ENCODE data around the gene CTAG2. TPM values are rescaled to one million over a fixed set of nuclear protein-coding genes. Genes with fewer than 3 reads are reported as not detected.
"Not testable (repeated sequence)": the region's sequence is repeated elsewhere in the genome, so short reads cannot be mapped to it uniquely, and the experiment has no call there.

The CTAG2 gene
- polyA plus RNA-seq (ENCODE audit: insufficient read length in 4 of 4): not detected

DNA sequence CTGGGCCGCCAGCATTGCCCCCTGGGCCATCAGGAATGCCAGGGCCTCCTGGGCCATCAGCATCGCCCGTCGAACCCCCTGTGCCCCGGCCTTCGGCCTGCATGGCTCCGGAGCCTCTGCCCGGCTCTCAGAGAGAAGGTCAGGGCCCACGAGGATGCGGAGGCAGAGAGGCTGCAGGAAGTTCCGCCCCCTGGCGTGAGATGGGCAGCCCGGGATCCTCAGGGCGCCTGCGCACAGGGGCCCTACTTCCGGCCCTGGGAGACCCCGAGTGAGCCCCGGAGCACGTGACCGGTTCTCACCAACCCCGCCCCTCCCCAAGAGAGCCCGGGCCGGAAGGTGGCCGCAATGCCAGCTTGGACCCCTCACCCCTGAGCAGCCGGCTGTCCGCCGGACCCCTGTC lies at the start of gene CTAG2:
CTAG2 (minus strand) TSS at position 167 of the 400 bp plus-strand sequence; CDS start at position 103, 64 bp downstream.
- not testable (repeated sequence) for DNase-seq (ENCODE audit: low read depth in 4 of 4, low spot score in 3 of 4)

DNA sequence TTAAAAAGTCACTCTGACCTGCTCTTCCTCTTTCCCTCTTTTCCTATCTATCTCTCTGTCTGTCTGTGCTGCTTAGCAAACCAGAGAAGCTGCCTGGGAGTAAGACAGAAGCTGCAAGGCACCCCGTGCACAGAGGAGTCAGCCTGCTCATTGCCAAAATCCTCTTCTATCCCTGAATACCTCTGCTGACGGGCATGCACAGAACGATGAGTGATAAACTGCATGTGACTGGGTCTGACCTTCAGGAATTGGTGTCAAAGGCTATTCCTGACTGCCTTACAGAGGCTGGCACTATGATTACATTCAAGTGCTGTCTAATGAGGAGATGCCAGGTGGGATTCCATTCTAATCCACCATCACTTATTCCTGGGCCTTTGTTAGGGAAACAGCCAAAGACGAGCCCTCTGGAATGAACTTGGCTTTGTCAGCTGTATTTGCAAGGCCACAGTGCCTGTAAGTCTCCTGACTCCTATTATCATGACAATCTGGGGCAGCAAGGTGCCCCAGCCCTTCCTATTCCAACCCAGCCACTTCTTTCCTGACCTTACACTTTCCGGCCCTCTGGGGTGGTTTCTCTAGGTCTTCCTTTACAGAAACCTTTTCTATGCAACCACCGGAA lies 45.4 kb upstream of the CTAG2 start:
- no peak for DNase-seq (ENCODE audit: low read depth in 4 of 4, low spot score in 3 of 4)

DNA sequence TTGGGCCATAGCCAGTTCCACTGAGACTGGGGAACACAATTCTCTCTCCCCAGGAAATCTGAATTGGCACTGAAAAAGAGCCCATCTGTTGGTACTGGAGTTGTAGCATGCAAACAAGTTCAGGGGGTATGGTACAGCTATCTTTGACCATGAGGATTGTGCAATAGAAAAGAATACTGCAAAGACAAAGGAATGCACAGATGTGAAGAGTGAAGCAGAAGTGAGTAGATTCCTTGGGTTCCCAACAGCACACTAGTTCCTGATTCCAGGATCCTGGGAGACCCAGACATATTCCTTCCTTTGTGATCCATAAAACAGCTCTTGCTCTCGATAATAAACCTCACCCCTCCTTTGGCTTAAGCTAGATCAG lies 43.3 kb upstream of the CTAG2 start:
- no peak for DNase-seq (ENCODE audit: low read depth in 4 of 4, low spot score in 3 of 4)

DNA sequence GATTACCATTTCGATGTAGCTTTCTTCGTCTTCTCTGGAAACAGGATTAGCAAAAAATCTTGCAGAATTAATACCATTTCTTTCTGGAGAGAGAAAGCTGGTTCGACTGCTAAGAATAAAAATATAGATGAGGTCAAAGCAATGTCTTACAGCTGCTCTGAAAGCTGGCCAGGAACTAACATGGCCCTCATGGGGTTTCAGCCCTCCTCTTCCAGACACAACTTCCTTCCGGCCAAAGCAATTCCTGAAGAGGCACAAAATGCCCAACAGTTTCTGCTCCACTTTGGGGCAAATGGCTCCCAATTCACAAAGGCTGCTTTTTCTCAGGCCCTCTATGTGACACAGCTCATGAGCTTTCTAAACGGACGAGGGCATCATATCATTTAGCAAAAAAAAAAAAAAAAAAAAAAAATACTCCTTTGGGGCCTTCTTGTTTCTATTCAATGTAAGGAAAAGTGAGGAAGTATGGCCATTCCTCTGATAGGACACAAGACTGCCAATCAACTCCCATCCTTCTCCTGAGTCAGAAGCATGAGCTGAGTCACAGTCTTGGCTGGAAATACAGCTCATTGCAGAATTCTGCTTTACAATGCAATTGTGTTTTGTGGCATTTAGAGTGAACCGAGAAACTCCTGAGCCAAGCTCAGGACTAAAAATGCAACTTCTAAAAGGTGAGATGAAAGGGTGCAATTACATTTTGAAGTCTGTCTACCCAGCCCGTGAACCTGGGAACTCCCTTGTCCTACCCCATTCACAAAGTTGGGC lies 42.7 kb upstream of the CTAG2 start:
- DNase-seq (ENCODE audit: low read depth in 4 of 4, low spot score in 3 of 4): no peak

DNA sequence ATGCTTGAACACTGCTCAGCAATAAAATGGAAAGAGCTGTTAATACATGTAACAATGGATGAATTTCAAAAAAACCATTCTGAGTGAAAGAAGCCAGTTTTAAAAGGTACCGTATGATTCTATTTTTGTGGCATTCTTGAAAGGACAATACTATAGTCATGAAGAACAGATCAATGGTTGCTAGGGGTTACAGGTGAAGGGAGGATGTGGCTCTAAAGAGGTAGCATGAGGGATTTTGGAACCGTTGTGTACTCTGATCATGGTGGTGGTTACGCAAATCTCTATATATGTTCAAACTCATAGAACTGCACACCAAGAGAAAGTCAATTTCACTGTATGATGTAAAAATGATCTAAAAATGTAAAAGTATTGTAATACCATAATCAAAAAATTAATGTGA lies 40.0 kb upstream of the CTAG2 start:
- no peak for DNase-seq (ENCODE audit: low read depth in 4 of 4, low spot score in 3 of 4)

DNA sequence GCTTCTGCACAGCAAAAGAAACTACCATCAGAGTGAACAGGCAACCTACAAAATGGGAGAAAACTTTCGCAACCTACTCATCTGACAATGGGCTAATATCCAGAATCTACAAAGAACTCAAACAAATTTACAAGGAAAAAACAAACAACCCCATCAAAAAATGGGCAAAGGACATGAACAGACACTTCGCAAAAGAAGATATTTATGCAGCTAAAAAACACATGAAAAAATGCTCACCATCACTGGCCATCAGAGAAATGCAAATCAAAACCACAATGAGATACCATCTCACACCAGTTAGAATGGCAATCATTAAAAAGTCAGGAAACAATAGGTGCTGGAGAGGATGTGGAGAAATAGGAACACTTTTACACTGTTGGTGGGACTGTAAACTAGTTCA lies 37.1 kb upstream of the CTAG2 start:
- DNase-seq (ENCODE audit: low read depth in 4 of 4, low spot score in 3 of 4): not testable (repeated sequence)

DNA sequence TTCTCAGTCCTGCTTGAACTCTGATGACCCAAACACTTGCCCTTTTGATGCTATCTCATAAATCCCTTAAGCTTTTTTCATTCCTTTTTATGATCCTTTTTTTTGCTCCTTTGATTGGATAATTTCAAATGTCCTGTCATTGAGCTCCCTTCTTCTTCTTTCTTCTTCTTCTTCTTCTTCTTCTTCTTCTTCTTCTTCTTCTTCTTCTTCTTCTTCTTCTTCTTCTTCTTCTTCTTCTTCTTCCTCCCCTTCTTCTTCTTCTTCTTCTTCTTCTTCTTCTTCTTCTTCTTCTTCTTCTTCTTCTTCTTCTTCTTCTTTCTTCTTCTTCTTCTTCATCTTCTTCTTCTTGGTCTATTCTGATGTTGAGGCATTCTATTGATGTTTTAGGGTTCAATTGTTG lies 18.7 kb upstream of the CTAG2 start:
- not testable (repeated sequence) for DNase-seq (ENCODE audit: low read depth in 4 of 4, low spot score in 3 of 4)

DNA sequence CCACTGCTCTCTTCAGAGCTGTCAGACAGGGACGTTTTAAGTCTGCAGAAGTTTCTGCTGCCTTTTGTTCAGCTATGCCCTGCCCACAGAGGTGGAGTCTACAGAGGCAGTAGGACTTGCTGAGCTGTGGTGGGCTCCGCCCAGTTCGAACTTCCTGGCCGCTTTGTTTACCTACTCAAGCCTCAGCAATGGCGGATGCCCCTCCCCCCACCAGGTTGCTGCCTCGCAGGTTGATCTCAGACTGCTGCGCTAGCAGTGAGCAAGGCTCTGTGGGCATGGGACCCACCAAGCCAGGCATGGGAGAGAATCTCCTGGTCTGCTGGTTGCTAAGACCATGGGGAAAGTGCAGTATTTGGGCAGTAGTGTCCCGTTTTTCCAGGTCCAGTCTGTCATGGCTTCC lies 17.5 kb upstream of the CTAG2 start:
- DNase-seq (ENCODE audit: low read depth in 4 of 4, low spot score in 3 of 4): not testable (repeated sequence)

DNA sequence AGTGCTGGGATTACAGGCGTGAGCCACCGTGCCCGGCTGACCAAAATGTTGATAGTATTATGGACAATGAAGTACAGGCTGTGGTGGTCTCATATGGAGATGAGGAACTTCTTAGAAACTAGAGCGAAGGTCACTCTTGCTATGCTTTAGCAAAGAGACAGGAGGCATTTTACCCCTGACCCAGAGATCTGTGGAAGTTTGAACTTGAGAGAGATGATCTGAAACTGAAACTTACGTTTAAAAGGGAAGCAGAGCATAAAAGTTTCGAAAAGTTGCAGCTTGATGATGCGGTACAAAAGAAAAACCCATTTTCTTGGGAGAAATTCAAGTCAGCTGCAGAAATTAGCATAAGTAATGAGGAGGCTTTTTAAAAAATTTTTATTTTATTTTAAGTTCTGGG lies 8.5 kb upstream of the CTAG2 start:
- DNase-seq (ENCODE audit: low read depth in 4 of 4, low spot score in 3 of 4): no peak

DNA sequence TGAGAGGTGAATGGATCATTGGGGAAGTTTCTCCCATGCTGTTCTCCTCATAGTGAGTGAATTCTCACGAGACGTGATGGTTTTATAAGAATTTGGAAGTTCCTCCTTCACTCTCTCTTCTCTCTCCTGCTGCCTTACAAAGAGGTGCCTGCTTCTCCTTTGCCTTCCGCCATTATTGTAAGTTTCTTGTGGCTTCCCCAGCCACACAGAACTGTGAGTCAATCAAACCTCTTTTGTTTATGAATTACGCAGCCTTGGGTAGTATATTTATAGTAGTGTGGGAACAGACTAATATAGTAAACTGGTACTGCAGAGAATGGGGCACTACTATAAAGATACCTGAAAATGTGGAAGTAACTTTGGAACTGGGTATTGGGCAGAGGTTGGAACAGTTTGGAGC lies 7.8 kb upstream of the CTAG2 start:
- DNase-seq (ENCODE audit: low read depth in 4 of 4, low spot score in 3 of 4): no peak

DNA sequence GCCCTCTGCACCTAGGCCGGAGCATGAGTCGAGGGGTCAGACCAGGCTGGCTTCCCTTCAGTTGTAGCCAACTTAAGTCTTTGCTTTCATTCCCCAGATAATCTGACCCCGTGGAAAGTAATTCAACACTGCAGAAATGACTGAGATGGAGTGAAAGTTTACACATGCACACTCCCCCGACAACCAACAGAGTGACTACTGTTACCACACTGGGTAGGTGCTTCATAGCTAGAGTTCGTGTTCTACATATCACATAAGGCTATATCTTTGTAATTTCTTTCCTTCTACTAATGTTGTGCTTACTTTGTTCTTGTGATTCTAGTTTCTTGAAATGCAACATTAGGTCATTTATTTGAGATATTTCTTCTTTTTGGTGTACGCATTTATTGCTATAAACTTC lies 7.2 kb upstream of the CTAG2 start:
- peak in 1 of 4 donors; percentile 7 for DNase-seq (ENCODE audit: low read depth in 4 of 4, low spot score in 3 of 4)

DNA sequence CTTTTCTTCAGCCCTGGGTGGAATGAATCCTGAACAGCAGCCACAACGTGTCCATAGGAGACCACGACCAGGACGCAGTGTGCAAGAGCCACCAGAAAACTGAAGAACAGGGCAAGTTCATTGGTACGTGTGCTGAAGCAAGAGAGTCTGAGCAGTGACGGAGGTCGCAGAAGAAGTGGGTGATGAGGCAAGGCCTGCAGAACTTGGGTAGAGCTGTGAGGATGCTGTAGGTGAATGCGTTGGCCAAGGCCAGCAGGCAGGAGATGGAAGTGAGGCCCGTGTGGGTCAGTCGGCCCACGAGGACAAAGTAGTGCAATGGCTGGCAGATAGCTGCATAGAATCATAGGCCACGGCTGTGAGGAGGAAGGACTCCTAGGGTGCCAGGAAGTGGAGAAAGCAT lies 5.6 kb upstream of the CTAG2 start:
- DNase-seq (ENCODE audit: low read depth in 4 of 4, low spot score in 3 of 4): no peak

DNA sequence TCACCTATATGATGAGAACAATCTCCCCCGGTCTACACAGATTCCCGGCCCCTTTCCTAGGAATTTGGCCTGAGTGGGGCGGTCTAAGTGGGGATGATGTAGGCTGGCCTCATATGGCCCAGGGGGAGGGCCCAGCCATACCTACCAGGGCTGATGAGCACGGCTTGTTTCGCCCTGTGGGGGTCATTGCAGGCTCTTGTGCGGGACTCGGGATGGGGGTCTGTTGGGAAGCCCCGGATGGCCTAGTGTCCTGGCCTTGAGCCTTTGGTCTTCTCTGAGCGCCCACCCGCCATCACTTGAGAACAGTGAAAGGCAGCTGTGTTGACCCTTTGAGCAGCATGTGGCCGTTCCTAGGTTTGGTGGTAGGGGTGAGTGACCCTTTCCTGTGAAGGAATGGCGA lies 4.8 kb upstream of the CTAG2 start:
- no peak for DNase-seq (ENCODE audit: low read depth in 4 of 4, low spot score in 3 of 4)

DNA sequence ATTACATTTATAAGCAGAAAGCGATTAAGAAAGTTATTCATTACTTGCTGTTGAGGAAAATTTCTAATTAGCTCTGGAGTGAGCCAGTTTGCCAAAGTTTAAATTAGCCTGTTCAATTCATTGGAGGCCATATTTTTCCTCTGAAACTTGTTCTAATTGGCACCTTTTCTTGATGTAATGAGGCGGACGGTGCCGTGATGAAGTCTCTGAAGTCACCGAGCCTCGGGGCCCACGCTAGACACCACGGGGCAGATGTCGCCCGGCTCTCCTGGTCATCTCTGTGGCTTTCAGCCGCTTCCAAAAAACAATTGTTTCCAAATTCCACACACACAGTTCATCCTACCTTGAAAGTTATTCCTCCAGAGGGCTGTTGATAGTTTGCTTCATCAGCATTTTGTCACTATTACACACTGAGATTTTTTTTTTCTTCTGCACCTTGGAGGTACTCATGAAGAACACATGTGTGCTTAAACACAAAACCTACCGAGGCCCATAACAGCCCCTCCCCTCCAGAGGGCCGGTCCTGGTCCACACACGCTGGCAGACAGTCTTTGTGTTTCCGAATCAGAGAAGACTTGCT lies 3.9 kb upstream of the CTAG2 start:
- no peak for DNase-seq (ENCODE audit: low read depth in 4 of 4, low spot score in 3 of 4)

DNA sequence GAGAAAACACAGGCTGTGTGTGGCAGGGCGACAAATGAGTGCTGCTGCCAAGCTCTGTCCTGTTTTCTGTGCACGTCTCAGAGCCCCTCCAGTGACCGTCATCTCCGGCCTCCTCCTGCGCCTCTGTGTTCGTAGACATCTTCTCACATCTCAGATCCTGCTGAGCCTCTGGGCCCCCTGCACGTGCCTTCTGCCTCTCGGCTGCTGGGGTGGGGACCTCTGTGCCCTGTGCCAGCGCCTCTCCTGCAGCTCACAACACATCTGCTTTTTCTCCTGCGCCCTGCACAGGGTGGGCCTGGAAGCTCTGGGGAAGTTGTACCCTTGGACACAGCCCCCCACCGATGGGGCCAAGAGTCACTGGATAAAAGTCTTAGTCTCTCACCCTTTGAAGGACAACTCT lies 2.4 kb upstream of the CTAG2 start:
- DNase-seq (ENCODE audit: low read depth in 4 of 4, low spot score in 3 of 4): no peak

DNA sequence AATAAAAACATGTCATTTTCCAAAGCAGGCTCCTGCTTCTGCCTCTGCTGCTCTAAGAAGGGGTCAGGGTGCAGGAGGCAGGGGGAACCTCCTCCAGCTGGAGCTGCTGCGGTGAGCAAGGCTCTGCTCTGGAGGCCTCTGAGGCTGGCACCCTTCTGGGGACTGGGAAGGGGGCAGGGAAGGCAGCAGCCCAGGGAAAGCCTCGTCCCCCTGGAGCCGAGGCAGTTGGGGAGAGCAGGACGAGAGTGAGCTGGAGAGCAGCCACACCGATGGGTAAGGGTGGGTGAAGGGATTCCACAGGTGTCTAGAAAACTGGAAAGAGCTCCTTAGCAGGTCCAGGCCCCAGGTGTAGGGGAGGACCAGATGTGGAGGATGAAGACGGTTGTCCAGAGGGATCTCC lies 2.0 kb upstream of the CTAG2 start:
- DNase-seq (ENCODE audit: low read depth in 4 of 4, low spot score in 3 of 4): no peak

DNA sequence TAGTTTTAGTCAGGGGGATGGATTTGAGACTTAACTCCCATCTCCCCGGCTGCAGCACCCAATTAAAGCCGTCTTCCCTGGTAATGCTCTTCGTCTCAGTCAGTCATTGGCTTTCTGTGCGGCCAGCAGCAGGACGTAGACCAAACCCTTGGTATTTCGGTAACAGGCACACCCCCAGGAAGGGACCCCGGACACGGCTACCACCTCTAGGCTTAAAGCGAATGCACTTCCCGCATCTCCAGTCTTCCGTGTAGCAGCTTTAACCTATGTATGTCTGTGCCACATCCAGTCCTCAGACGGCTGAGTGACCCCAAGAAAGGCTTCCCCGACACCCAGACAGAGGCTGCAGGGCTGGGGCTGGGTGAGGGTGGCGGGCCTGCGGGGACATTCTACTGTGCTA lies 1.5 kb upstream of the CTAG2 start:
- no peak for DNase-seq (ENCODE audit: low read depth in 4 of 4, low spot score in 3 of 4)

DNA sequence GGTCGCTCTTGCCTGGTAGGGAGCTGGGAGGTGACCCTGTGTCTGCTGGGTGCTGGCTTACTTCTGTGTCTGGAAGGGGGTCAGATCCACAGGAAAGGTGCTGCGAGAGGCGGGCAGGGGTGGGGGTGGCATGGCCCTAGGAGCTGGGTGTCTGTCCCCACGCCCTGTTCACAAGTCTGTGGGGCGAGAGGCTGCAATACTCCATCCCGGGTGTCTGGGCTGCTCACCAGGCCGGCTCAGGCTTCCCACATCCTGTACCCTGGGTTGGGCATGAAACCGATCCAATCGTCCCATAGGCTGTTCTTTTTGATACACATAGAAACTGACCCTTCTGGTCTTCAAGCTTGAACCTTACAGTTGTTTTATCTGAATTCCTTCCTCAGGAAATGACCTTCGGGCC lies 993 bp upstream of the CTAG2 start:
- DNase-seq (ENCODE audit: low read depth in 4 of 4, low spot score in 3 of 4): no peak

DNA sequence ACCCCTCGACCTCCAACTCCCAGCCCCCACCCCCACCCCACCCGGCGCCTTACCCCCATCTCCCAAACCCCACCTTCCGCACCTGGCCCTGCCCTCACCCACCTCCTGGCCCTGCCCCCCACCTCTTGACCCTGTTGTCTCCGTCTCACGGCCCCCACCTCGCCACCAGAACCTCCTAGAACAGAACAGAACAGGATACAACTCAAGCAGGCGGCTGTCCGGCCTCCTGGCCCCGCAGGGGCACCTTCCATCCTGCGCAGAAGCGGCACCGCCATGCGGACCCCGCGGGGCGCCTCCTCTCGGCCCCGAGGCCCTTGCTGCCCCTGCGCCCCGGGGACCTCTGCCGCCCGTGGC lies 354 bp downstream of the CTAG2 start:
- DNase-seq (ENCODE audit: low read depth in 4 of 4, low spot score in 3 of 4): no peak

DNA sequence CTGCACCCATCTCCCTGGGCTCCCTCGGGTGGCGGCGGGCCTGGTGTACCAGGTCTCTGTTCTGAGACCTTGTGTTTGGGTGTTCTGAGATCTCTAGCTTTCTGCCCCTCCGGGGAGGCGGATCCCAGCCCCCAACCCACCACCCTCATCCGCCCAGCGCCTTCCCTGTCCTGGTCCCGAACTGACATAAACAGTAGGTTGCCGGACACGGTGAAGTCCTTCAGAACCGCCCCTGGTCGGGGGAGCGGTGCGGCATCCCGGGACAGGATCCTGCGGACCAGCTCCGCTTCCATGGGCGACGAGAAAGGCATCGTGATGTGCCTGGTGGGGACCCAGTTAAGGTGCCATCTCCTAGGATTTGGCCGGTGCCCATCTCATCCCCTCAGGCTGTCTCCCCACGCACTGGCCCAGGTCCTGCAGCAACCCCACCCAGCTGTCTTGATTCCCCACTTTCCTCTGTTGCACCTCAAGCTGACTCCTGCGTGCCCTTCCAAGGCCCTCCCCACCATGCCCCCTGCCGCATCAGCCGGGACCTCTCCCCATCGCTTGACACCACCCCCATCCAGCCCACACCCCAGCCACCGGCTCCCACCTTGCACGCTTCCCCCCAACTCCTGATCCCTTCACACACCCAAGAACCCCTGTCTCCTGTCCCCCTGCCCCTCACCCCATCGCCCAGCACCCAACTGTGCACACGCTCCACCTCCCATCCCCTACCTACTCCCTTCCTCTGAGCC lies 900 bp downstream of the CTAG2 start:
- DNase-seq (ENCODE audit: low read depth in 4 of 4, low spot score in 3 of 4): no peak

DNA sequence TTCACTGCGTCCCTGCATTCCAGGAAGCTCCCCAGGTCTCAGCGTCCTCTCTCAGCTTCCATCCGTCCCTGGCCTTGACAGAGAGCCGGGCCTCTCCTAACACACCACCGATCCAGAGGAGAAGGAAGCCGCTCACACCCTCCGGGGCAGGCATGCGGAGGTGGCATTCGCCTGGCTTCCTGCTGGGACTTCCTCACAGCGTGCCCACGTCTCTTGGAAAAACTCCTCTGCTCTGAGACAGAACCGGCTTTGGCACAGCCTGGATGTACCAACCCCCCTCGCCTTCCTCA lies 3.2 kb downstream of the CTAG2 start:
- no peak for DNase-seq (ENCODE audit: low read depth in 4 of 4, low spot score in 3 of 4)

Measured in left renal pelvis (tissue), 4 donors.